GM19468 (cell line): ENCODE data around the gene UMPS.

Experiments
- ATAC-seq: cut with Tn5 transposase; IDR thresholded peaks from one replicate; pipeline ENCODE4 v1.9.1; 2021; ENCODE audit warnings: mild to moderate bottlenecking, moderate library complexity, moderate number of reproducible peaks; ENCODE audit not compliant: unreplicated experiment; ENCODE audit errors: extremely low read depth

Gene UMPS

GRCh38 chr3:124793054-124793739, 62.9 kb downstream of the UMPS start:
- ATAC-seq, result no peak

DNA sequence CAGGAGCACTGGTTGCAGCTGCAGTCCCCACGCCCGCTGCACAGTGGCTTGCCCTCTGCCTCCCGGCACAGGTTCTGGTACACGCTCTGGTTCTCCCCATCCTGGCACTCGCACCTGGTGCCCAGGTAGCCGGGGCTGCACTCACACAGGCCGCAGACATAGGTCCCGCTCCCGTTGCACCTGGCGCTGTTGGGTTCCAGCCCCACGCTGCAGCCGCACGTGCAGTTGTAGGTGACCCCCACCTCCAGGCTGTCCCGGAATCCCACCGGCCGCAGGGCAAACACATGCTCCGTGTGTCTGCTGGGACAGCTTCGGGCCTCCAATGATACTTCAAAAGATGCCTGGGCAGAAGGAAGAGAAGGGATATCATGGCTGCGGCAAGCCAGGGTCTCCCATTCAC, 66.2 kb downstream of the UMPS start:
- ATAC-seq, result no peak

- no peak for ATAC-seq
Measured at GRCh38 chr3:124797426-124797945, 67.2 kb downstream of the UMPS start.
